A673 (cell line): ENCODE measurements around the gene TFB1M.

Experiments used
- CTCF ChIP-seq: fragments of 300-800, 200-600 bp; sonication (generic); conservative IDR thresholded peaks from 2 replicates; pipeline ENCODE4 v1.5.1; 2017; ENCODE audit warnings: low read depth, mild to moderate bottlenecking, antibody characterized with exemption, low read length, moderate library complexity, mixed read lengths
- EZH2 ChIP-seq: fragments of 200-600 bp; sonication (generic); IDR thresholded peaks from 2 replicates; pipeline ENCODE4 v1.6.1; 2017; ENCODE audit warnings: borderline replicate concordance, low read depth, mild to moderate bottlenecking, mixed read lengths, antibody characterized with exemption, low read length; ENCODE audit not compliant: poor library complexity, severe bottlenecking

- TF ChIP-seq CTCF = no peak
- TF ChIP-seq EZH2 = no peak
Measured at GRCh38 chr6:155290491-155290890, 23.8 kb downstream of the TFB1M start.
